ENCODE measurements around the gene HINFP. TPM values are rescaled to one million over a fixed set of nuclear protein-coding genes. Genes with fewer than 3 reads are reported as not detected.
"Not testable (repeated sequence)": the region's sequence is repeated elsewhere in the genome, so short reads cannot be mapped to it uniquely, and the experiment has no call there.

The HINFP gene
- total and polyA plus RNA-seq, 3 donors from 2014 or later: 38.3 to 58.7 (median 58.3) TPM

DNA sequence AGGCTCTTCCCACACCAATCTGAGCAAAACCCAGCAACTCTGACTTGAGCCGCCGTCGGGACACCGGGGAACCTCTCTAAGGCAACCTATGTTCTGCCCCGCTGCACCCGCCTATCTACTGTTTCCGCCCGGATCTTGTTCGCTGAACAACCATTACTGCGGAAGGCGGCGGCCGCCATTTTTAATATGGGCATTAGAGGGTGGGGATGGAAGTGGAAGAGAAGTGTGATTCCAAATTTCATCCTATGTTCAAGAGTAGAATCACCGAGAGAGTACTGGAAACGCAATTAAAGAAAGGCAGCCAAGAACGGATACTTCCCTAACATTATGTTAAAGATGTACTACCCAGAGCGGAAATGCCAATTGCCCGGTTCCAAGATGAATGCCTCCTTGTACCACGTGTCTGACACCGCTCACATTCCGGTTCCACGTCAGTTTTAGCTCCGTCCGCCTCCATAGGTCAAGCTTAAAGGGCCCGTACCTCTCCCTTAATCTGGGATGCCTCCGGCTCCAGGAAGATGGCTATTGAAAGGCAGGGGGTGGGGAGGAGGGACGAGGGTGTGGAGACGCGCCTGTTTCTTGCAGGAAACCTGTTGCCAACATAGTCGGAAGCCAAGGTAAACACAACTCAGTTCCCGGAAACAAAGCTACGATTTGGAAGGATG, 19.5 kb upstream of the HINFP start, which contains the start of gene DPAGT1:
TSS of gene DPAGT1 (minus strand) at position 95 of the 665 bp plus-strand sequence. CDS start 198 bp downstream, outside the sequence.
- H3K4me1 ChIP-seq: peaks cover 39% of the 10 kb centered on the region
- DNase-seq: peak; percentile 97
- H3K27me3 ChIP-seq: no peaks in the 10 kb centered on the region
- peak within 1 kb of the TSS; percentile 76 to 85 for H3K4me3 ChIP-seq
- H3K27ac ChIP-seq: peak within 1 kb of the TSS; percentile 84 to 93
- intact Hi-C loops (cut with DNase I; ENCODE audit: low total_unique reads): no loop called here
- WGBS, 2 donors: 0% methylated on average over 32 of the region's 32 CpGs
- H3K36me3 ChIP-seq (ENCODE audit: low read depth, missing control alignments): no peaks in the 10 kb centered on the region
- H3K9me3 ChIP-seq: no peaks in the 10 kb centered on the region
- TF ChIP-seq, protein P1, sequence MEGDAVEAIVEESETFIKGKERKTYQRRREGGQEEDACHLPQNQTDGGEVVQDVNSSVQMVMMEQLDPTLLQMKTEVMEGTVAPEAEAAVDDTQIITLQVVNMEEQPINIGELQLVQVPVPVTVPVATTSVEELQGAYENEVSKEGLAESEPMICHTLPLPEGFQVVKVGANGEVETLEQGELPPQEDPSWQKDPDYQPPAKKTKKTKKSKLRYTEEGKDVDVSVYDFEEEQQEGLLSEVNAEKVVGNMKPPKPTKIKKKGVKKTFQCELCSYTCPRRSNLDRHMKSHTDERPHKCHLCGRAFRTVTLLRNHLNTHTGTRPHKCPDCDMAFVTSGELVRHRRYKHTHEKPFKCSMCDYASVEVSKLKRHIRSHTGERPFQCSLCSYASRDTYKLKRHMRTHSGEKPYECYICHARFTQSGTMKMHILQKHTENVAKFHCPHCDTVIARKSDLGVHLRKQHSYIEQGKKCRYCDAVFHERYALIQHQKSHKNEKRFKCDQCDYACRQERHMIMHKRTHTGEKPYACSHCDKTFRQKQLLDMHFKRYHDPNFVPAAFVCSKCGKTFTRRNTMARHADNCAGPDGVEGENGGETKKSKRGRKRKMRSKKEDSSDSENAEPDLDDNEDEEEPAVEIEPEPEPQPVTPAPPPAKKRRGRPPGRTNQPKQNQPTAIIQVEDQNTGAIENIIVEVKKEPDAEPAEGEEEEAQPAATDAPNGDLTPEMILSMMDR (IDR thresholded peaks at IDR 0.05): no peak
- no peak for TF ChIP-seq POLR2A (IDR thresholded peaks at IDR 0.05)

DNA sequence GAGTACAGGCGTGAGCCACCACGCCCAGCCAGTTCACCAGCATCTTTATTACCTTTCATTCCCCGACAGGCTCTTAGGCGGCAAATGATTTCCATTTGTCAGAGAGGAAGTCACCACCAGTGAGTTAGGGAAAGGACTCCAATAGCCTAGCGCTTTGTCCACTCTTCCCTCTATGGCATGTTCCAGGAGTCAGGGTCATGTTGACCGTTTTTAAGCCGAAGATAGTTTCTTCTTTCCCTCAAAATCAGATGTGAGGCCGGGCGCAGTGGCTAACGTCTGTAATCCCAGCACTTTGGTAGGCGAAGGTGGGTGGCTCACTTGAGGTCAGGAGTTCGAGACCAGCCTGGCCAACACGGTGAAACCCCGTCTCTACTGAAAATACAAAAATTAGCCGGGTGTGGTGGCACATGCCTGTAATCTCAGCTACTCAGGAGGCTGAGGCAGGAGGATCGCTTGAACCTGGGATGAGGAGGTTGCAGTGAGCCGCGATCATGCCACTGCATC, 18.2 kb upstream of the HINFP start:
- H3K9me3 ChIP-seq; H3K36me3 ChIP-seq (ENCODE audit: low read depth, missing control alignments); H3K27me3 ChIP-seq; DNase-seq; intact Hi-C loops (cut with DNase I; ENCODE audit: low total_unique reads): not testable (repeated sequence)
- Histone ChIP-seq H3K27ac (peak overlapping the region; percentile 84 to 93), H3K4me1 (peaks cover 39% of the 10 kb centered on the region), H3K4me3 (peak overlapping the region; percentile 76 to 85)
- 68 to 73% methylated on average over 18 of the region's 18 CpGs for WGBS, 2 donors

DNA sequence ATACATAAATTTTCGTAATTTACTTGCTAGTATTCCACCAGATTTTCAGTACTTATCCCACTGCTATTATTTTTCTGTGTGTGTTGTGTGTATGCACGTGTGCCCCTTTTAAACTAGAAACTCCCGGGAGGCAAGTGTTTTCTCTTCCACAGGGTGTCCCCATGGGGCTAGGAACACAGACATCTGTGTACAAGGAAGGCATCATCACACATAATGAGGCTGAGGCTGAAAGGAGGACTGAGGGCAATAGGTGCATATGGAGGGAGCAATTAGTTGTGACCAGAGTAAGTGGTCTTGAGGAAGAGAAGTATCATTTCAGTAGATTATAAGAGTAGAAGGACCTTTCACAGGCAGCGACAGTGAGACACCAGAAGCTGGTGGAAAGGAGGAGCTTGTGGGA, 17.6 kb upstream of the HINFP start:
- H3K9me3 ChIP-seq: no peaks in the 10 kb centered on the region
- 52 to 64% methylated on average over 4 of the region's 4 CpGs for WGBS, 2 donors
- peaks cover 39% of the 10 kb centered on the region for H3K4me1 ChIP-seq
- no peaks in the 10 kb centered on the region for H3K36me3 ChIP-seq (ENCODE audit: low read depth, missing control alignments)
- H3K4me3 ChIP-seq: no peak overlapping the region
- TF ChIP-seq, protein P1 (IDR thresholded peaks at IDR 0.05): no peak
- TF ChIP-seq POLR2A (IDR thresholded peaks at IDR 0.05): no peak
- H3K27ac ChIP-seq: no peak overlapping the region
- intact Hi-C loops (cut with DNase I; ENCODE audit: low total_unique reads): no loop called here
- DNase-seq: no peak
- no peaks in the 10 kb centered on the region for H3K27me3 ChIP-seq

DNA sequence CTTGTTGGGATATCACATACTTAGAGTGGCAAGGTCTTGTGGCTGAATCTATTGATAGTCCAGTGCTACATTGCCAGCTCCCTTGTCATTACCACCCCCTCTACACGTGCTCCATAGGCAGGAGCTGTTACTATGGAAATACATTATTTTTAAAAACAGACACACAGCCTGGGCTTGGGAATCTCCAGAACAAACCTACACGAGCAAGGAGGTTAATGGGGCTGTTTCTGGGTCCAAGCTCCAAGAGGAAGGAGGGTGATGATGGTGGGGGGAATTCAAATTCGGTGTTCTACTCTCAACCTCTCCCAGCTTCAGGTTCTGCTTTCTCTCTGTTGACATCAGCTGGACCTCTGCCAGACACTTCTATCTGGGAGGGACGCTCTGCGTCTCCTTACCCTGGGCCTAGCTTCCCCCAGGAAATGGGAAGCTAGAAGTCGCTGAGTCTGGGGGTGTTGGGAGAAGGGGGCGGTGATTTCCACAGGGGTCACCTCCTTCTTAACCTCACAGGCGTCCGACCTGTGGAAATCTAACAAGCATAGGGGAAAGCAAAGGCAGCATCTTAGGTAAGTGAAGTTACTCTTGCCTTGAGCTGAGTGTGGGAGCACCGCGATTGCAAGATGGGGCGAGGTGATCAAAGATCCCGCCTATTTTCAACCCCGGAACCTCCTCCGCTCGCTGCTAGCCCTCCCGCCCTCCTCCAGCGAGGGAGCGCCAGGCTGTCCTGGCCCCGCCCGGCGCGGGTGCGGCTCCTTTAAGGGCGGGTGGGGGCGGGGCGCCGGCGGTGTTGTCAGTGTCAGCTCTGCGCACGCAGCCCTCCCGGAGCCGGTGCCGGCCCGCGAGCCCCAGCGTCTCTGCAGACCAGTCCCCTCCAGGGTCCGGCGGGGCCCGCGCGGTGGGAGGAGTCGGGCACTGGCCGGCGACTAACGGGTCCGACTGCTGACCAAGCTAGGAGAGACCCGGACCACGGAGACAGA, 14.5 kb upstream of the HINFP start, which contains the start of gene C2CD2L:
TSS of gene C2CD2L (plus strand) at position 781 of the 974 bp plus-strand sequence. CDS start 398 bp downstream, outside the sequence.
- peak; percentile 93 for DNase-seq
- Histone ChIP-seq H3K36me3 (ENCODE audit: low read depth, missing control alignments) (no peaks in the 10 kb centered on the region), H3K4me1 (peaks cover 26% of the 10 kb centered on the region), H3K4me3 (peak within 1 kb of the TSS; percentile 84 to 89), H3K27ac (peak within 1 kb of the TSS; percentile 33 to 62), H3K27me3 (no peaks in the 10 kb centered on the region), H3K9me3 (no peaks in the 10 kb centered on the region)
- TF ChIP-seq, protein P1 (IDR thresholded peaks at IDR 0.05): no peak
- no peak for TF ChIP-seq POLR2A (IDR thresholded peaks at IDR 0.05)
- intact Hi-C loops (cut with DNase I; ENCODE audit: low total_unique reads): no loop called here
- WGBS, 2 donors: 1% methylated on average over 14 to 39 of the region's 49 CpGs
